Calu3 (cell line): ENCODE results near the gene C20orf144. TPM values are rescaled to one million over a fixed set of nuclear protein-coding genes. Genes with fewer than 3 reads are reported as not detected.

Experiments used
- BruUV-seq: library from RNA; stranded (reverse); fragments of 400-500 nt; replicated peaks from 2 replicates; lab custom pipeline; 2021; lab: Mats Ljungman, UMichigan
- CTCF ChIA-PET: fragments of 300-600 bp; sonication (Branson Sonifier 250); formaldehyde crosslinking; loops from one replicate; lab custom pipeline; 2022; ENCODE audit warnings: antibody characterized with exemption; lab: Charles Lee
- DNase-seq: peaks from one replicate; pipeline ENCODE4 v3.0.0; 2022
- H3K27ac Mint-ChIP-seq: one replicate; pipeline ENCODE4 v1.8.0; 2022; ENCODE audit warnings: mixed read lengths; ENCODE audit not compliant: unreplicated experiment
- H3K27me3 Mint-ChIP-seq: one replicate; pipeline ENCODE4 v1.8.0; 2022; ENCODE audit warnings: mixed read lengths; ENCODE audit not compliant: unreplicated experiment
- H3K36me3 Mint-ChIP-seq: one replicate; pipeline ENCODE4 v1.8.0; 2022; ENCODE audit warnings: mild to moderate bottlenecking, moderate library complexity, mixed read lengths; ENCODE audit not compliant: insufficient read depth, unreplicated experiment
- H3K4me1 Mint-ChIP-seq: one replicate; pipeline ENCODE4 v1.8.0; 2022; ENCODE audit warnings: mild to moderate bottlenecking, low read depth, mixed read lengths; ENCODE audit not compliant: unreplicated experiment
- H3K4me3 Mint-ChIP-seq: one replicate; pipeline ENCODE4 v1.8.0; 2022; ENCODE audit warnings: mild to moderate bottlenecking, low read depth, moderate library complexity, mixed read lengths; ENCODE audit not compliant: unreplicated experiment
- H3K9me3 Mint-ChIP-seq: one replicate; pipeline ENCODE4 v1.8.0; 2022; ENCODE audit warnings: low read depth, mixed read lengths; ENCODE audit not compliant: unreplicated experiment
- intact Hi-C: fragments of 100-400 bp; cut with micrococcal nuclease; formaldehyde crosslinking; loops from one replicate; pipeline ENCODE4 v1.10.0; 2022; ENCODE audit not compliant: unreplicated experiment
- total RNA-seq: library from RNA; stranded (reverse); gene quantifications from 2 replicates; pipeline ENCODE4 v1.2.3, GENCODE V29; 2022
- TF ChIP-seq, protein P1 (sequence below): fragments of 200-600 bp; IDR thresholded peaks from one replicate; pipeline ENCODE4 v1.8.0; 2022; ENCODE audit warnings: antibody characterized with exemption; ENCODE audit not compliant: unreplicated experiment

The C20orf144 gene
- total RNA-seq, 1 experiment from 2014 or later, result 0.45 TPM

DNA sequence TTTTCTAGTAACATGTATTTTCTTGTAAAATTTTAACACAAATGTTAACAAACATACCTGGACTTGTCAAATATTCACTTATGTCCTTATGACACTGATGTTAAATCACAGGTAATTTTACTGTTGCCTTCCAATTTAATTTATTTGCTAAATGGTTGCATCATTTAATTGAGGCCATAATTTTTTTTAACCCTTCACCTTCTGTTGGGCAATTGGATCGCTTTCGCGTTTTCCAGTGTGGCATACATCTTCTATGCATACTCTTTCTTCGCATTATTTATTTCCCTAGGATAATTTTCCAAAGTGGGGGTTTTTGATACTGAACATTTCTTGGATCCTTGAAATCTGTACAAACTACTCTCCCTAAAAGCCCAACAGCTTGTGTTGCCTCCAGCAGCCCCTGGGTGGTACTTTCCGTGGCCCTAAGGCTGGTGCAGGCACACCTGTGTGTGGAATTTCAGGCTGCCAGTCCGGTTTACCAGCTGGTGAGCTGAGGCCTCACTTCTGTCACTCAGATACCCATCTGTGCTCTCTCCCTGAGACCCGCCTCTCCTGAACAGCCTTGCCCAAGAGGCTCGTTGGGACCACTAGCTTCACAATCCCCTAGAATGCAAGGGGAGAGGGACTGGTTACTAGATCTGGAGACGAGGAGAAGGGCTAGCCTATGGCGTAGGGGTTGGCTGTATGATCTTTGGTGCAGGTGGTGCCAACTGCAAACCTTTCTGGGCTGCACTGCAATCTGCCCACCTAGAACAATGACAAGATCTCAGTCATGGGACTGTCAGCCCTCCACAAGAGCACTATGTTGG lies 11.2 kb upstream of the C20orf144 start:
- DNase-seq, result peak; percentile 88
- H3K27me3 Mint-ChIP-seq, result no peaks in the 10 kb centered on the region
- no peaks in the 10 kb centered on the region for H3K9me3 Mint-ChIP-seq
- peak overlapping the region; percentile 16 for H3K4me3 Mint-ChIP-seq
- no TSS peak for BruUV-seq
- TF ChIP-seq, protein P1, sequence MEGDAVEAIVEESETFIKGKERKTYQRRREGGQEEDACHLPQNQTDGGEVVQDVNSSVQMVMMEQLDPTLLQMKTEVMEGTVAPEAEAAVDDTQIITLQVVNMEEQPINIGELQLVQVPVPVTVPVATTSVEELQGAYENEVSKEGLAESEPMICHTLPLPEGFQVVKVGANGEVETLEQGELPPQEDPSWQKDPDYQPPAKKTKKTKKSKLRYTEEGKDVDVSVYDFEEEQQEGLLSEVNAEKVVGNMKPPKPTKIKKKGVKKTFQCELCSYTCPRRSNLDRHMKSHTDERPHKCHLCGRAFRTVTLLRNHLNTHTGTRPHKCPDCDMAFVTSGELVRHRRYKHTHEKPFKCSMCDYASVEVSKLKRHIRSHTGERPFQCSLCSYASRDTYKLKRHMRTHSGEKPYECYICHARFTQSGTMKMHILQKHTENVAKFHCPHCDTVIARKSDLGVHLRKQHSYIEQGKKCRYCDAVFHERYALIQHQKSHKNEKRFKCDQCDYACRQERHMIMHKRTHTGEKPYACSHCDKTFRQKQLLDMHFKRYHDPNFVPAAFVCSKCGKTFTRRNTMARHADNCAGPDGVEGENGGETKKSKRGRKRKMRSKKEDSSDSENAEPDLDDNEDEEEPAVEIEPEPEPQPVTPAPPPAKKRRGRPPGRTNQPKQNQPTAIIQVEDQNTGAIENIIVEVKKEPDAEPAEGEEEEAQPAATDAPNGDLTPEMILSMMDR, result no peak
- H3K27ac Mint-ChIP-seq, result peak overlapping the region; percentile 14
- peaks cover 61% of the 10 kb centered on the region for H3K36me3 Mint-ChIP-seq
- intact Hi-C loops, result loop anchor here (5.0 kb wide), 2 partner anchors 134 to 194 kb away; no protein-coding TSS in a partner anchor
- H3K4me1 Mint-ChIP-seq, result peaks cover 53% of the 10 kb centered on the region
- CTCF ChIA-PET, result interaction anchor here (0.6 to 2.2 kb wide), 11 partner anchors 11 to 277 kb away, joined by 3 to 9 read pairs (median 4); partner anchors contain the start of genes ACTL10, C20orf144 and CBFA2T2

DNA sequence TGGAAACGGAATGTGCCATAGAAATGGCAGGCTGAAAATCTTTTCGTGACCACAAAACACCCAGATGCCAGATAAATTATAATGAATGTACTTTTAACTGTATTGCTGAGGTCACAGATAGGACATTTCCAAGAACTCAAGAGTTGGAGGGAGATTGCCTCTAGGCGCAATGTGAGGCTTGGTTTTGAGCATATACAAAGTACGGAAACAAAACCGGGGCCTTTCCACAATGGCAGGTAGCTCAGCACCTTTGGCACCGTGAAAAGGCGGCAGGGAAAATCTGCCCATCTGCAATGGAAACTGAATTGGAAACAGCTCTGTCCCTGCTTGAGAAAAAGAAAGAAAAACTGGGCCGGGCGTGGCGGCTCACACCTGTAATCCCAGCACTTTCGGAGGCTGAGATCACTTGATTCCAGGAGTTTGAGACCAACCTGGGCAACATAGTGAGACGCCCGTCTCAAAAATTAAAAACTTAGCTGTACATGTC lies 10.5 kb upstream of the C20orf144 start:
- intact Hi-C loops, result loop anchor here (5.0 kb wide), 2 partner anchors 134 to 194 kb away; no protein-coding TSS in a partner anchor
- H3K4me1 Mint-ChIP-seq, result peaks cover 53% of the 10 kb centered on the region
- no TSS peak for BruUV-seq
- peak overlapping the region; percentile 14 for H3K27ac Mint-ChIP-seq
- CTCF ChIA-PET, result interaction anchor here (0.6 to 2.2 kb wide), 11 partner anchors 10 to 278 kb away, joined by 3 to 9 read pairs (median 4); partner anchors contain the start of genes ACTL10, C20orf144 and CBFA2T2
- H3K27me3 Mint-ChIP-seq, result no peaks in the 10 kb centered on the region
- H3K4me3 Mint-ChIP-seq, result peak overlapping the region; percentile 16
- no peak for DNase-seq
- TF ChIP-seq, protein P1, result no peak
- peaks cover 61% of the 10 kb centered on the region for H3K36me3 Mint-ChIP-seq
- no peaks in the 10 kb centered on the region for H3K9me3 Mint-ChIP-seq

DNA sequence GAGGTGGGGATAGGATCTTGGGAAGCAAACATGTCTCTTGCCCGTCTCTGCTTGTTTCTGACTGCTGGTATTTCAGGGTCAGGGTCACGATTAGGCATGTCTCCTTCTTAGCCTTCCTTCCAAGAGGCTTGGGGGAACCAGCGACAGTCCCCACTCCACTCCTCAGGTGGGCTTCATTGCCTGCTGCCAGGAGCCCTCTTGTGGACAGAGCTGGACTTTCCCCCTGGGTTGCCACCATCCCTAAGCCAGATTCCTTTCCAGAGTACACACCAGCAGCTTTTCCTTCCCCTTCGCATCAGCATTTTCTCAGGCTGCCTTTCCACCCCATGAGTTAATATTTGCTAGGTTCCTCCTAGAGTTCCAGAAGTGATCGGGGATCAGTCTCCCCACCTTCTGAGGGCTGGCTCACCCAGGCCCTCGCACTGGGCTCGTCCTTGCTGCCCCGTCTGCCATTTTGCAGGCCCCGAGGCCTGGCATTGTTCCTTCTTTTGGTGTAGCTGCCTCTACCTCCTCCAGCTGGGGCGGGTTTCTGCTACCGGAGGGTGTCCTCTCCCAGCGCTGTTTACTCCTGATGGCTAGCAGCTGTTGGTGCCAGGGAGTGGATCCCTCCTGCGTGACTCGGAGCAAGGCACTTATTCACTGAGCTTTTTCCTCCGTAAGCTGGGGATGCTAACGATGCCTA lies 8.8 kb upstream of the C20orf144 start:
- TF ChIP-seq, protein P1, result peak; percentile 96
- Mint-ChIP-seq H3K9me3 (no peaks in the 10 kb centered on the region), H3K4me1 (peaks cover 53% of the 10 kb centered on the region), H3K27me3 (no peaks in the 10 kb centered on the region), H3K36me3 (peaks cover 49% of the 10 kb centered on the region), H3K27ac (peak overlapping the region; percentile 71), H3K4me3 (peak overlapping the region; percentile 55)
- CTCF ChIA-PET, result interaction anchor here (0.6 to 3.0 kb wide), 16 partner anchors 10 to 1277 kb away, joined by 3 to 47 read pairs (median 4); partner anchors contain the start of genes ACTL10, CBFA2T2, CDK5RAP1 and PXMP4
- peak; percentile 84 for DNase-seq
- intact Hi-C loops, result loop anchor here (5.0 kb wide), 2 partner anchors 136 to 196 kb away; no protein-coding TSS in a partner anchor
- no TSS peak for BruUV-seq
